ENCODE data around the gene GPR78.
A peak's percentile ranks its signal among the peaks of the same experiment; 100 is the strongest.

GPR78 gene

DNA sequence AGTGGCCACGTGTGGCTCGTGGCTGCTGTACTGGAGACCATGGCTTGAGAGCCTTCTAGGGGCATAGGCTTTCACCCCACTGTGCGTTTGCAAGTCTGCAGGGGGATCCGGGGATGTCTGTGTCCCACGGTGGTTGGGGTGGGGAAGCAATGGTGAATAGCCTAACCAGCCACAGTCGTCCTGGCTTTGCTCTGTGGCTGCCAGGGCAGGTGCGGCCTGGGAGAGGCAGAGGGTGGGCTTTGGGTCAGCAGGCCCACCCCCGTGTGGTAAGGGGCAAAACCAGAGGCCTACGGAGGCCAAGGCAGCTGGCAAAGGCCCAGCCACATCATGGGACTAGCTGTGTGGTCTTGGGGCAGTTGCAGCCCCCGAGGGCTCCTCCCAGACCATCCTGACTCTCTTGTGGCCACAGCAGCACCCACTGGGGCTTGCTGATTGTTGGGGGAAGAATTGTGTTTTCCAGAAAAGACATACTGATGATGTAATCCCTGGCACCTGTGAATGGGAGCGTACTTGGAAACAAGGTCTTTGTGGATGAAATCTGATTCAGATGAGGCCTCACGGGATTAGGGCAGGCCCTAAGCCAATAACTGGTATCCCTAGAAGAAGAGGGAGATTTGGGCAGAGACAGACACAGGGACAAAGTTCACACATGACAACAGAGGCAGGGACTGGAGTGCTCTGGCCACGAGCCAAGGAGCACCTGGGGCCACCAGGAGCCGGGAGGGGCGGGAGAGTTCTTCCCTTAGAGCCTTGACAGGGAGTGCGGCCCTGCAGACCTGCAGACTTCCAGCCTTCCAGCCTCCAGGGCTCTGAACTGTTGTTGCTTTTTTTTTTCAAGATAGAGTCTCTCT is 15.3 kb downstream of the GPR78 start:
- Histone ChIP-seq H2BK15ac (ENCODE audit: low read length) (peak overlapping the region; percentile 68), H3K4ac (ENCODE audit: low read length) (no peak overlapping the region), H4K91ac (ENCODE audit: low read depth, low read length, poor library complexity) (no peak overlapping the region), H3K9me3 (replicated peaks in 1 of 2; ENCODE audit: control insufficient read depth in 2 of 2, insufficient read depth in 1 of 2, low read depth in 1 of 2, low read length in 2 of 2) (peaks cover 0 to 2% of the 10 kb centered on the region in 2 donors), H3K23ac (ENCODE audit: low read depth, low read length, poor library complexity) (peak overlapping the region; percentile 28), H3K79me1 (ENCODE audit: low read depth, low read length) (no peaks in the 10 kb centered on the region), H2AK5ac (ENCODE audit: low read depth, low read length) (no peak overlapping the region), H3K4me3 (ENCODE audit: low read length in 2 of 2) (no peak overlapping the region), H3K27me3 (ENCODE audit: control insufficient read depth in 3 of 3, insufficient read depth in 3 of 3, low read depth in 1 of 3, low read length in 3 of 3) (peaks cover 0 to 55% (median 13%) of the 10 kb centered on the region in 3 experiments), H2AFZ (ENCODE audit: low read length) (no peak overlapping the region), H3K4me1 (ENCODE audit: control insufficient read depth in 2 of 2, insufficient read depth in 1 of 2, low read depth in 1 of 2, low read length in 2 of 2) (peaks cover 0 to 26% of the 10 kb centered on the region in 2 donors), H2BK120ac (ENCODE audit: low read depth, low read length) (no peak overlapping the region), H3K36me3 (replicated peaks in 1 of 2; ENCODE audit: control insufficient read depth in 2 of 2, insufficient read depth in 2 of 2, low read length in 2 of 2) (no peaks in the 10 kb centered on the region), H3K27ac (replicated peaks; ENCODE audit: low read length) (no peak overlapping the region), H2BK5ac (ENCODE audit: low read length) (no peak overlapping the region), H4K8ac (ENCODE audit: low read depth, low read length) (peak overlapping the region; percentile 25), H2BK12ac (ENCODE audit: low read length) (no peak overlapping the region), H3K9ac (ENCODE audit: low read depth, low read length, poor library complexity) (peak overlapping the region; percentile 3), H3K4me2 (ENCODE audit: insufficient read depth, low read length, poor library complexity, severe bottlenecking) (no peak overlapping the region), H3K18ac (ENCODE audit: low read length) (no peak overlapping the region), H3K14ac (ENCODE audit: low read length) (peak overlapping the region; percentile 42)
- no CpG with 5 or more reads among the region's 16 CpGs for WGBS, 2 donors (ENCODE audit: extremely low coverage in 2 of 2, insufficient read length in 2 of 2, insufficient replicate concordance in 1 of 2)
- DNase-seq (ENCODE audit: low spot score), result no peak

DNA sequence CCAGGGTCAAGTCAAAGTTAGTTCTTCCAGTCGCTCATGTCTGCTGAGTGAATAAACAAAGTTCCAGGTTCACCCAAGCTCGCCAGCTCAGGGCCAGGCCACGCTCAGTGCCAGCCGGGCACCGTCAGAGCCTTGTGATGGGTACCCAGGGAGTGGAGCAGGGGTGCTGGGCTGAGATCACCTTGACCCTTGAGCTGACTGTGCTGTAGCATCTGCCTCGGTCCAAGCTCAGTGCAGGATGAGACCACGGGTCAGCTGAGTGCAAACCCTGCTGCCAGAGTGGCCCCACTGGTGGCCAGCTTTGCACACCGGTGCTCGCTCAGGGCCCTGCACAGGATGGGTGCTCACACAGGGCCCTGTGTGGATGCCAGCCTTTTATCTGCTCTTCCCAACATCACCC is 16.7 kb downstream of the GPR78 start:
- Histone ChIP-seq H2AK5ac (ENCODE audit: low read depth, low read length) (no peak overlapping the region), H3K4me3 (ENCODE audit: low read length in 2 of 2) (no peak overlapping the region), H3K4ac (ENCODE audit: low read length) (no peak overlapping the region), H3K18ac (ENCODE audit: low read length) (peak overlapping the region; percentile 52), H3K4me1 (ENCODE audit: control insufficient read depth in 2 of 2, insufficient read depth in 1 of 2, low read depth in 1 of 2, low read length in 2 of 2) (peaks cover 0 to 18% of the 10 kb centered on the region in 2 donors), H3K79me1 (ENCODE audit: low read depth, low read length) (peaks cover 2% of the 10 kb centered on the region), H3K27ac (replicated peaks; ENCODE audit: low read length) (no peak overlapping the region), H3K23ac (ENCODE audit: low read depth, low read length, poor library complexity) (no peak overlapping the region), H2AFZ (ENCODE audit: low read length) (no peak overlapping the region), H3K14ac (ENCODE audit: low read length) (peak overlapping the region; percentile 94), H2BK5ac (ENCODE audit: low read length) (peak overlapping the region; percentile 21), H4K91ac (ENCODE audit: low read depth, low read length, poor library complexity) (no peak overlapping the region), H3K4me2 (ENCODE audit: insufficient read depth, low read length, poor library complexity, severe bottlenecking) (no peak overlapping the region), H4K8ac (ENCODE audit: low read depth, low read length) (no peak overlapping the region), H2BK120ac (ENCODE audit: low read depth, low read length) (no peak overlapping the region), H3K36me3 (replicated peaks in 1 of 2; ENCODE audit: control insufficient read depth in 2 of 2, insufficient read depth in 2 of 2, low read length in 2 of 2) (no peaks in the 10 kb centered on the region), H3K9me3 (replicated peaks in 1 of 2; ENCODE audit: control insufficient read depth in 2 of 2, insufficient read depth in 1 of 2, low read depth in 1 of 2, low read length in 2 of 2) (peaks cover 0 to 2% of the 10 kb centered on the region in 2 donors), H3K9ac (ENCODE audit: low read depth, low read length, poor library complexity) (no peak overlapping the region), H3K27me3 (ENCODE audit: control insufficient read depth in 3 of 3, insufficient read depth in 3 of 3, low read depth in 1 of 3, low read length in 3 of 3) (peaks cover 0 to 47% (median 13%) of the 10 kb centered on the region in 3 experiments), H2BK15ac (ENCODE audit: low read length) (peak overlapping the region; percentile 92), H2BK12ac (ENCODE audit: low read length) (peak overlapping the region; percentile 58)
- no peak for DNase-seq (ENCODE audit: low spot score)
- WGBS, 2 donors (ENCODE audit: extremely low coverage in 2 of 2, insufficient read length in 2 of 2, insufficient replicate concordance in 1 of 2), result no CpG with 5 or more reads among the region's 9 CpGs

DNA sequence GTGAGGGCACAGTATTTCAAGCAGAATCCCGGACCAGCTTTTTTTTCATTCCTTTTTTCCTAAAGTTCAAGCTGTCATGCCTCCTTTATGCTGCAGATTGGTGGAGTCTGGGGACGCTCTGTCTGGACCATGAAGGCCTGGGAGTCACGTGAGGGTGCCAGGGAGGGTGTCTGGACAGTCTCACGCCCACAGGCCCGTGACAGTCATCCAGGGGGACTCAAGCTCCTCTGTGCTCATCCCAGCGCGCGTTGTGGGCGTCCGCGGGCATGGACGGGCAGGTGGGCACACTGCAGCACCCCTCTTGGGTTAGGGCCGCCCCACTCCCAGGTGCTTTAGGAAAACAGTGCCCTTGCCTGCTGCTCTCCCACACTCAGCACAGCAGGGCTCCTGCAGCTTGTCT is 17.1 kb downstream of the GPR78 start:
- no peak overlapping the region for H2BK120ac ChIP-seq (ENCODE audit: low read depth, low read length)
- no peak overlapping the region for H3K18ac ChIP-seq (ENCODE audit: low read length)
- no peak overlapping the region for H3K23ac ChIP-seq (ENCODE audit: low read depth, low read length, poor library complexity)
- H2BK5ac ChIP-seq (ENCODE audit: low read length), result no peak overlapping the region
- no peak for DNase-seq (ENCODE audit: low spot score)
- H3K36me3 ChIP-seq (replicated peaks in 1 of 2; ENCODE audit: control insufficient read depth in 2 of 2, insufficient read depth in 2 of 2, low read length in 2 of 2), result no peaks in the 10 kb centered on the region
- H3K27ac ChIP-seq (replicated peaks; ENCODE audit: low read length), result no peak overlapping the region
- peaks cover 2% of the 10 kb centered on the region for H3K79me1 ChIP-seq (ENCODE audit: low read depth, low read length)
- no peak overlapping the region for H2AK5ac ChIP-seq (ENCODE audit: low read depth, low read length)
- H3K4me1 ChIP-seq (ENCODE audit: control insufficient read depth in 2 of 2, insufficient read depth in 1 of 2, low read depth in 1 of 2, low read length in 2 of 2), result peaks cover 0 to 14% of the 10 kb centered on the region in 2 donors
- no peak overlapping the region for H3K4ac ChIP-seq (ENCODE audit: low read length)
- no peak overlapping the region for H3K4me2 ChIP-seq (ENCODE audit: insufficient read depth, low read length, poor library complexity, severe bottlenecking)
- H2BK15ac ChIP-seq (ENCODE audit: low read length), result no peak overlapping the region
- no peak overlapping the region for H4K91ac ChIP-seq (ENCODE audit: low read depth, low read length, poor library complexity)
- H2BK12ac ChIP-seq (ENCODE audit: low read length), result no peak overlapping the region
- no peak overlapping the region for H3K4me3 ChIP-seq (ENCODE audit: low read length in 2 of 2)
- no peak overlapping the region for H2AFZ ChIP-seq (ENCODE audit: low read length)
- H4K8ac ChIP-seq (ENCODE audit: low read depth, low read length), result no peak overlapping the region
- H3K14ac ChIP-seq (ENCODE audit: low read length), result no peak overlapping the region
- peak overlapping the region; percentile 1 for H3K9ac ChIP-seq (ENCODE audit: low read depth, low read length, poor library complexity)
- peaks cover 0 to 2% of the 10 kb centered on the region in 2 donors for H3K9me3 ChIP-seq (replicated peaks in 1 of 2; ENCODE audit: control insufficient read depth in 2 of 2, insufficient read depth in 1 of 2, low read depth in 1 of 2, low read length in 2 of 2)
- H3K27me3 ChIP-seq (ENCODE audit: control insufficient read depth in 3 of 3, insufficient read depth in 3 of 3, low read depth in 1 of 3, low read length in 3 of 3), result peaks cover 0 to 47% (median 13%) of the 10 kb centered on the region in 3 experiments
- no CpG with 5 or more reads among the region's 13 CpGs for WGBS, 2 donors (ENCODE audit: extremely low coverage in 2 of 2, insufficient read length in 2 of 2, insufficient replicate concordance in 1 of 2)

DNA sequence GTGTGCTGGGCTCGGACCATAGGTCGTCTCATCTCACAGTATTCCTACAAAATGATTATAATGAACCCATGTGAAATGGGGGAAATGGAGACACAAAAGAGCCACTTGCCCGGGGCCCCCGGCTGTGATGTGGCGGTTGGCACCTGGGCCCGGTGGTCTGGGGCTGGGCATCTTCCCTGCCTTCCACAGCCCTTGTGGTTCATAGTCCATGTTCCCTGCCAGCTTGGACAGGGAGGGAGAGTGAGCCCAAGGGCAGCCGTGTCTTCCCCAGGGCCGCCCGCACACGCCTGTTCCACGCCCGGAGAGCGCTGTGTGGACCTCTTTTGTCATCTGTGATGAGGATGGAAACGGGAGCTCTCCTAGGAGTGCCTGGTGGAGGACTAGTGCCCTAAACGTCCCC is 17.6 kb downstream of the GPR78 start:
- H3K4me3 ChIP-seq (ENCODE audit: low read length in 2 of 2), result no peak overlapping the region
- peaks cover 0 to 2% of the 10 kb centered on the region in 2 donors for H3K9me3 ChIP-seq (replicated peaks in 1 of 2; ENCODE audit: control insufficient read depth in 2 of 2, insufficient read depth in 1 of 2, low read depth in 1 of 2, low read length in 2 of 2)
- H2BK5ac ChIP-seq (ENCODE audit: low read length), result no peak overlapping the region
- no peak overlapping the region for H3K18ac ChIP-seq (ENCODE audit: low read length)
- H3K27me3 ChIP-seq (ENCODE audit: control insufficient read depth in 3 of 3, insufficient read depth in 3 of 3, low read depth in 1 of 3, low read length in 3 of 3), result peaks cover 0 to 46% (median 13%) of the 10 kb centered on the region in 3 experiments
- no peak overlapping the region for H2AK5ac ChIP-seq (ENCODE audit: low read depth, low read length)
- DNase-seq (ENCODE audit: low spot score), result no peak
- no peak overlapping the region for H3K23ac ChIP-seq (ENCODE audit: low read depth, low read length, poor library complexity)
- no peak overlapping the region for H2AFZ ChIP-seq (ENCODE audit: low read length)
- no peak overlapping the region for H3K4me2 ChIP-seq (ENCODE audit: insufficient read depth, low read length, poor library complexity, severe bottlenecking)
- H2BK120ac ChIP-seq (ENCODE audit: low read depth, low read length), result no peak overlapping the region
- WGBS, 2 donors (ENCODE audit: extremely low coverage in 2 of 2, insufficient read length in 2 of 2, insufficient replicate concordance in 1 of 2), result no CpG with 5 or more reads among the region's 15 CpGs
- H4K91ac ChIP-seq (ENCODE audit: low read depth, low read length, poor library complexity), result no peak overlapping the region
- no peaks in the 10 kb centered on the region for H3K36me3 ChIP-seq (replicated peaks in 1 of 2; ENCODE audit: control insufficient read depth in 2 of 2, insufficient read depth in 2 of 2, low read length in 2 of 2)
- H3K9ac ChIP-seq (ENCODE audit: low read depth, low read length, poor library complexity), result peak overlapping the region; percentile 1
- H2BK15ac ChIP-seq (ENCODE audit: low read length), result no peak overlapping the region
- no peak overlapping the region for H4K8ac ChIP-seq (ENCODE audit: low read depth, low read length)
- no peak overlapping the region for H3K14ac ChIP-seq (ENCODE audit: low read length)
- H3K79me1 ChIP-seq (ENCODE audit: low read depth, low read length), result peaks cover 2% of the 10 kb centered on the region
- no peak overlapping the region for H3K27ac ChIP-seq (replicated peaks; ENCODE audit: low read length)
- no peak overlapping the region for H2BK12ac ChIP-seq (ENCODE audit: low read length)
- H3K4ac ChIP-seq (ENCODE audit: low read length), result no peak overlapping the region
- peaks cover 0 to 13% of the 10 kb centered on the region in 2 donors for H3K4me1 ChIP-seq (ENCODE audit: control insufficient read depth in 2 of 2, insufficient read depth in 1 of 2, low read depth in 1 of 2, low read length in 2 of 2)
